HepG2 (cell line): ENCODE data around the gene CABLES1. TPM values are rescaled to one million over a fixed set of nuclear protein-coding genes. Genes with fewer than 3 reads are reported as not detected.

Experiments used
- ATF7-NPFF ChIP-seq: sonication (generic); formaldehyde crosslinking; IDR thresholded peaks from 2 replicates; pipeline ENCODE4 v1.8.1; 2023; ENCODE audit warnings: mild to moderate bottlenecking, low read depth, missing genetic modification reagents, moderate library complexity
- CEBPG ChIP-seq: IDR thresholded peaks from 2 replicates; pipeline ENCODE4 v1.6.1; 2016
- ERF ChIP-seq: IDR thresholded peaks from 2 replicates; pipeline ENCODE4 v1.6.1; 2018; ENCODE audit warnings: missing biosample characterization, missing genetic modification reagents
- LCORL ChIP-seq, 2 experiments: fragments of 450-650 bp in 1 of 2; sonication (generic) in 1 of 2; formaldehyde crosslinking in 1 of 2; IDR thresholded peaks; 2 replicates each; pipeline versions ENCODE4 v1.5.0 to v1.6.1; 2017 to 2020; ENCODE audit warnings: antibody characterized with exemption in 1 of 2, missing genetic modification reagents in 1 of 2
- ZNF12 ChIP-seq: sonication (generic); formaldehyde crosslinking; IDR thresholded peaks from 2 replicates; pipeline ENCODE4 v1.5.0; 2020; ENCODE audit warnings: missing genetic modification reagents
- ZNF317 ChIP-seq: sonication (generic); formaldehyde crosslinking; IDR thresholded peaks from 2 replicates; pipeline ENCODE4 v1.5.0; 2020; ENCODE audit warnings: mild to moderate bottlenecking, missing genetic modification reagents
- ZNF354B ChIP-seq: sonication (generic); formaldehyde crosslinking; IDR thresholded peaks from 2 replicates; pipeline ENCODE4 v1.8.0; 2022; ENCODE audit warnings: mild to moderate bottlenecking, missing genetic modification reagents
- ZNF737 ChIP-seq: sonication (generic); formaldehyde crosslinking; IDR thresholded peaks from 2 replicates; pipeline ENCODE4 v1.5.0; 2020; ENCODE audit warnings: missing genetic modification reagents, mild to moderate bottlenecking, borderline replicate concordance
- polyA plus RNA-seq, 8 experiments: library from polyadenylated mRNA; depleted of rRNA in 3 of 8; stranded (reverse) in 7 of 8; unstranded in 1 of 8; fragments of >200 nt; fragmentation: Illumina TruSeq in 4 of 8; extraction: Trizol in 4 of 8; gene quantifications; 2 replicates each; pipeline versions ENCODE4 v1.2.1 to v1.2.3, GENCODE V29; 2011 to 2016; ENCODE audit warnings: low read depth in 4 of 8, missing spikeins in 1 of 8, mixed read lengths in 1 of 8; ENCODE audit not compliant: insufficient read depth in 1 of 8
- total RNA-seq, 5 experiments: library from RNA; depleted of rRNA; stranded (reverse); fragments of >200 nt; fragmentation: Illumina TruSeq; extraction: Trizol; gene quantifications; 2 replicates each; pipeline ENCODE4 v1.2.3, GENCODE V29; 2016; ENCODE audit warnings: low read depth in 1 of 5
- TF ChIP-seq, protein P1 (sequence below): sonication (generic); formaldehyde crosslinking; IDR thresholded peaks from 2 replicates; pipeline ENCODE4 v1.4.0; 2020; ENCODE audit warnings: missing genetic modification reagents, borderline replicate concordance
- TF ChIP-seq, protein P2 (sequence below): sonication (generic); formaldehyde crosslinking; conservative IDR thresholded peaks from 2 replicates; pipeline ENCODE4 v1.4.0; 2020; ENCODE audit warnings: missing genetic modification reagents
- TF ChIP-seq, protein P3 (sequence below): sonication (generic); formaldehyde crosslinking; IDR thresholded peaks from 2 replicates; pipeline ENCODE4 v1.5.0; 2020; ENCODE audit warnings: mild to moderate bottlenecking, missing genetic modification reagents
- TF ChIP-seq, protein P4 (sequence below): IDR thresholded peaks from 2 replicates; pipeline ENCODE4 v1.4.0; 2020; ENCODE audit warnings: mild to moderate bottlenecking, missing genetic modification reagents
- TF ChIP-seq, protein P5 (sequence below): sonication (generic); formaldehyde crosslinking; IDR thresholded peaks from 2 replicates; pipeline ENCODE4 v1.8.1; 2023; ENCODE audit warnings: mild to moderate bottlenecking, missing genetic modification reagents
- TF ChIP-seq, protein P6 (sequence below): sonication (generic); formaldehyde crosslinking; IDR thresholded peaks from 2 replicates; pipeline ENCODE4 v1.4.0; 2020; ENCODE audit warnings: missing genetic modification reagents

CABLES1 gene
- total and polyA plus RNA-seq, 2 of the 13 experiments (the other 11 are each of a cell fraction or from before 2014, with no cell fraction given): 14.7 to 25.8 TPM

DNA sequence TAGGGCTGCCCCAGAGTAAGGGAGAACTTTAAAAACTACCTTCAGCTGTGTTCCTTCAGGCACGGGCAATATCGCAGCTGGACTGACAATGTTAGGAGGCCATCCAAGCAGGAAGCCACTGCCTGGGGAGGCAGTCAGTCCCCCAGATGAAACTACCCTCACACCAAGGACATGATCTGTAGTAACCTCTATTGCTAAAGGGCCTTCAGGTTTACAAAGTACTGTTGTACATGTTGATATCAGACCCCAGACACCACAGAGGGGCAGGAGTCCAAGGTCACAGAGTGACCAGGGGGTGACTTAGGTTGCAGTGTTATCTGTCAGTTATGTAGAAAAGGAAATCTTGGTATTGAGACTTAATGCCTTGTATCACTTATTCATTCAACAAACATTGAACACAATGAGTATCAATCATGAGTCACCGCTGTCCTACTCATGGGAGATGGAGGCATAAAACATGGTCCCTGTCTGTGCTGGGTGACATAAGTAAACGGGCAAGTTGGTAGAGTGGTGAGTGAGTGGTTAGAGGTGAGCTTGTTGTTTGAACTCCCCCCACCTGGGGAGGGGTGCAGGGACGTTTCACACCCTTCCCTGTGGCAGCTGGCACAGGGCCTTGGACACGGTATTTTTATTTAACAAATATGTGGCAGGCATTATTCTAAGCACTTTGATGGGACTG lies 7.1 kb downstream of the CABLES1 start (continued):
- TF ChIP-seq, protein P1, sequence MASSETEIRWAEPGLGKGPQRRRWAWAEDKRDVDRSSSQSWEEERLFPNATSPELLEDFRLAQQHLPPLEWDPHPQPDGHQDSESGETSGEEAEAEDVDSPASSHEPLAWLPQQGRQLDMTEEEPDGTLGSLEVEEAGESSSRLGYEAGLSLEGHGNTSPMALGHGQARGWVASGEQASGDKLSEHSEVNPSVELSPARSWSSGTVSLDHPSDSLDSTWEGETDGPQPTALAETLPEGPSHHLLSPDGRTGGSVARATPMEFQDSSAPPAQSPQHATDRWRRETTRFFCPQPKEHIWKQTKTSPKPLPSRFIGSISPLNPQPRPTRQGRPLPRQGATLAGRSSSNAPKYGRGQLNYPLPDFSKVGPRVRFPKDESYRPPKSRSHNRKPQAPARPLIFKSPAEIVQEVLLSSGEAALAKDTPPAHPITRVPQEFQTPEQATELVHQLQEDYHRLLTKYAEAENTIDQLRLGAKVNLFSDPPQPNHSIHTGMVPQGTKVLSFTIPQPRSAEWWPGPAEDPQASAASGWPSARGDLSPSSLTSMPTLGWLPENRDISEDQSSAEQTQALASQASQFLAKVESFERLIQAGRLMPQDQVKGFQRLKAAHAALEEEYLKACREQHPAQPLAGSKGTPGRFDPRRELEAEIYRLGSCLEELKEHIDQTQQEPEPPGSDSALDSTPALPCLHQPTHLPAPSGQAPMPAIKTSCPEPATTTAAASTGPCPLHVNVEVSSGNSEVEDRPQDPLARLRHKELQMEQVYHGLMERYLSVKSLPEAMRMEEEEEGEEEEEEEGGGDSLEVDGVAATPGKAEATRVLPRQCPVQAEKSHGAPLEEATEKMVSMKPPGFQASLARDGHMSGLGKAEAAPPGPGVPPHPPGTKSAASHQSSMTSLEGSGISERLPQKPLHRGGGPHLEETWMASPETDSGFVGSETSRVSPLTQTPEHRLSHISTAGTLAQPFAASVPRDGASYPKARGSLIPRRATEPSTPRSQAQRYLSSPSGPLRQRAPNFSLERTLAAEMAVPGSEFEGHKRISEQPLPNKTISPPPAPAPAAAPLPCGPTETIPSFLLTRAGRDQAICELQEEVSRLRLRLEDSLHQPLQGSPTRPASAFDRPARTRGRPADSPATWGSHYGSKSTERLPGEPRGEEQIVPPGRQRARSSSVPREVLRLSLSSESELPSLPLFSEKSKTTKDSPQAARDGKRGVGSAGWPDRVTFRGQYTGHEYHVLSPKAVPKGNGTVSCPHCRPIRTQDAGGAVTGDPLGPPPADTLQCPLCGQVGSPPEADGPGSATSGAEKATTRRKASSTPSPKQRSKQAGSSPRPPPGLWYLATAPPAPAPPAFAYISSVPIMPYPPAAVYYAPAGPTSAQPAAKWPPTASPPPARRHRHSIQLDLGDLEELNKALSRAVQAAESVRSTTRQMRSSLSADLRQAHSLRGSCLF (CRISPR knock-in tag): no peak
- TF ChIP-seq ZNF354B (CRISPR knock-in tag) (no peak), ZNF737 (no peak), ZNF12 (CRISPR knock-in tag) (no peak), ZNF317 (CRISPR knock-in tag) (no peak), LCORL (IDR thresholded peaks at IDR 0.05) (no peak), LCORL (CRISPR knock-in tag; IDR thresholded peaks at IDR 0.05) (0 out of 2 replicates have a peak, but pooled peaks have one; percentile 22), ATF7-NPFF (CRISPR knock-in tag) (no peak), CEBPG (CRISPR knock-in tag) (peak; percentile 63), ERF (no peak; the same call in 1 of the 2 replicates)
- TF ChIP-seq, protein P2, sequence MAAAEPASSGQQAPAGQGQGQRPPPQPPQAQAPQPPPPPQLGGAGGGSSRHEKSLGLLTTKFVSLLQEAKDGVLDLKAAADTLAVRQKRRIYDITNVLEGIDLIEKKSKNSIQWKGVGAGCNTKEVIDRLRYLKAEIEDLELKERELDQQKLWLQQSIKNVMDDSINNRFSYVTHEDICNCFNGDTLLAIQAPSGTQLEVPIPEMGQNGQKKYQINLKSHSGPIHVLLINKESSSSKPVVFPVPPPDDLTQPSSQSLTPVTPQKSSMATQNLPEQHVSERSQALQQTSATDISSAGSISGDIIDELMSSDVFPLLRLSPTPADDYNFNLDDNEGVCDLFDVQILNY (CRISPR knock-in tag): no peak
- TF ChIP-seq, protein P3, sequence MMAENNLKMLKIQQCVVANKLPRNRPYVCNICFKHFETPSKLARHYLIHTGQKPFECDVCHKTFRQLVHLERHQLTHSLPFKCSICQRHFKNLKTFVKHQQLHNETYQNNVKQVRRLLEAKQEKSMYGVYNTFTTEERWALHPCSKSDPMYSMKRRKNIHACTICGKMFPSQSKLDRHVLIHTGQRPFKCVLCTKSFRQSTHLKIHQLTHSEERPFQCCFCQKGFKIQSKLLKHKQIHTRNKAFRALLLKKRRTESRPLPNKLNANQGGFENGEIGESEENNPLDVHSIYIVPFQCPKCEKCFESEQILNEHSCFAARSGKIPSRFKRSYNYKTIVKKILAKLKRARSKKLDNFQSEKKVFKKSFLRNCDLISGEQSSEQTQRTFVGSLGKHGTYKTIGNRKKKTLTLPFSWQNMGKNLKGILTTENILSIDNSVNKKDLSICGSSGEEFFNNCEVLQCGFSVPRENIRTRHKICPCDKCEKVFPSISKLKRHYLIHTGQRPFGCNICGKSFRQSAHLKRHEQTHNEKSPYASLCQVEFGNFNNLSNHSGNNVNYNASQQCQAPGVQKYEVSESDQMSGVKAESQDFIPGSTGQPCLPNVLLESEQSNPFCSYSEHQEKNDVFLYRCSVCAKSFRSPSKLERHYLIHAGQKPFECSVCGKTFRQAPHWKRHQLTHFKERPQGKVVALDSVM (CRISPR knock-in tag): no peak
- TF ChIP-seq, protein P4, sequence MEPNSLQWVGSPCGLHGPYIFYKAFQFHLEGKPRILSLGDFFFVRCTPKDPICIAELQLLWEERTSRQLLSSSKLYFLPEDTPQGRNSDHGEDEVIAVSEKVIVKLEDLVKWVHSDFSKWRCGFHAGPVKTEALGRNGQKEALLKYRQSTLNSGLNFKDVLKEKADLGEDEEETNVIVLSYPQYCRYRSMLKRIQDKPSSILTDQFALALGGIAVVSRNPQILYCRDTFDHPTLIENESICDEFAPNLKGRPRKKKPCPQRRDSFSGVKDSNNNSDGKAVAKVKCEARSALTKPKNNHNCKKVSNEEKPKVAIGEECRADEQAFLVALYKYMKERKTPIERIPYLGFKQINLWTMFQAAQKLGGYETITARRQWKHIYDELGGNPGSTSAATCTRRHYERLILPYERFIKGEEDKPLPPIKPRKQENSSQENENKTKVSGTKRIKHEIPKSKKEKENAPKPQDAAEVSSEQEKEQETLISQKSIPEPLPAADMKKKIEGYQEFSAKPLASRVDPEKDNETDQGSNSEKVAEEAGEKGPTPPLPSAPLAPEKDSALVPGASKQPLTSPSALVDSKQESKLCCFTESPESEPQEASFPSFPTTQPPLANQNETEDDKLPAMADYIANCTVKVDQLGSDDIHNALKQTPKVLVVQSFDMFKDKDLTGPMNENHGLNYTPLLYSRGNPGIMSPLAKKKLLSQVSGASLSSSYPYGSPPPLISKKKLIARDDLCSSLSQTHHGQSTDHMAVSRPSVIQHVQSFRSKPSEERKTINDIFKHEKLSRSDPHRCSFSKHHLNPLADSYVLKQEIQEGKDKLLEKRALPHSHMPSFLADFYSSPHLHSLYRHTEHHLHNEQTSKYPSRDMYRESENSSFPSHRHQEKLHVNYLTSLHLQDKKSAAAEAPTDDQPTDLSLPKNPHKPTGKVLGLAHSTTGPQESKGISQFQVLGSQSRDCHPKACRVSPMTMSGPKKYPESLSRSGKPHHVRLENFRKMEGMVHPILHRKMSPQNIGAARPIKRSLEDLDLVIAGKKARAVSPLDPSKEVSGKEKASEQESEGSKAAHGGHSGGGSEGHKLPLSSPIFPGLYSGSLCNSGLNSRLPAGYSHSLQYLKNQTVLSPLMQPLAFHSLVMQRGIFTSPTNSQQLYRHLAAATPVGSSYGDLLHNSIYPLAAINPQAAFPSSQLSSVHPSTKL (CRISPR knock-in tag): peak; percentile 84
- TF ChIP-seq, protein P5, sequence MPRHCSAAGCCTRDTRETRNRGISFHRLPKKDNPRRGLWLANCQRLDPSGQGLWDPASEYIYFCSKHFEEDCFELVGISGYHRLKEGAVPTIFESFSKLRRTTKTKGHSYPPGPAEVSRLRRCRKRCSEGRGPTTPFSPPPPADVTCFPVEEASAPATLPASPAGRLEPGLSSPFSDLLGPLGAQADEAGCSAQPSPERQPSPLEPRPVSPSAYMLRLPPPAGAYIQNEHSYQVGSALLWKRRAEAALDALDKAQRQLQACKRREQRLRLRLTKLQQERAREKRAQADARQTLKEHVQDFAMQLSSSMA: no peak
- TF ChIP-seq, protein P6, sequence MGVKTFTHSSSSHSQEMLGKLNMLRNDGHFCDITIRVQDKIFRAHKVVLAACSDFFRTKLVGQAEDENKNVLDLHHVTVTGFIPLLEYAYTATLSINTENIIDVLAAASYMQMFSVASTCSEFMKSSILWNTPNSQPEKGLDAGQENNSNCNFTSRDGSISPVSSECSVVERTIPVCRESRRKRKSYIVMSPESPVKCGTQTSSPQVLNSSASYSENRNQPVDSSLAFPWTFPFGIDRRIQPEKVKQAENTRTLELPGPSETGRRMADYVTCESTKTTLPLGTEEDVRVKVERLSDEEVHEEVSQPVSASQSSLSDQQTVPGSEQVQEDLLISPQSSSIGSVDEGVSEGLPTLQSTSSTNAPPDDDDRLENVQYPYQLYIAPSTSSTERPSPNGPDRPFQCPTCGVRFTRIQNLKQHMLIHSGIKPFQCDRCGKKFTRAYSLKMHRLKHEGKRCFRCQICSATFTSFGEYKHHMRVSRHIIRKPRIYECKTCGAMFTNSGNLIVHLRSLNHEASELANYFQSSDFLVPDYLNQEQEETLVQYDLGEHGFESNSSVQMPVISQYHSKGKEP (CRISPR knock-in tag): no peak
